HepG2 (cell line): ENCODE measurements around the gene TRMT1. TPM values are rescaled to one million over a fixed set of nuclear protein-coding genes. Genes with fewer than 3 reads are reported as not detected.

Experiments used
- AKNA ChIP-seq: sonication (generic); formaldehyde crosslinking; IDR thresholded peaks from 2 replicates; pipeline ENCODE4 v1.4.0; 2020; ENCODE audit warnings: missing genetic modification reagents, borderline replicate concordance
- ATAD3A ChIP-seq: sonication (generic); formaldehyde crosslinking; IDR thresholded peaks from 2 replicates; pipeline ENCODE4 v1.4.0; 2020; ENCODE audit warnings: missing genetic modification reagents
- BORCS8-MEF2B ChIP-seq: sonication (generic); formaldehyde crosslinking; IDR thresholded peaks from 2 replicates; pipeline ENCODE4 v1.8.0; 2022; ENCODE audit warnings: mild to moderate bottlenecking, missing genetic modification reagents
- FIP1L1 ChIP-seq: fragments of 200-400 bp; formaldehyde crosslinking; IDR thresholded peaks from 2 replicates; pipeline ENCODE4 v1.6.1; 2018; ENCODE audit warnings: low read depth, mild to moderate bottlenecking, low read length, moderate library complexity, borderline replicate concordance; ENCODE audit not compliant: insufficient read depth
- HOXA3 ChIP-seq: sonication (generic); formaldehyde crosslinking; IDR thresholded peaks from 2 replicates; pipeline ENCODE4 v1.5.0; 2020; ENCODE audit warnings: missing genetic modification reagents
- MATR3 ChIP-seq: sonication (generic); formaldehyde crosslinking; IDR thresholded peaks from 2 replicates; pipeline ENCODE4 v1.4.0; 2020; ENCODE audit warnings: missing genetic modification reagents
- MBNL3 ChIP-seq: fragments of 250-450 bp; sonication (Bioruptor Pico); conservative IDR thresholded peaks from 2 replicates; pipeline ENCODE4 v1.8.0; 2022; ENCODE audit warnings: mild to moderate bottlenecking, inconsistent platforms
- RBM22 ChIP-seq: fragments of 200-400 bp; formaldehyde crosslinking; optimal IDR thresholded peaks from 2 replicates; pipeline ENCODE3; 2017; ENCODE audit warnings: mild to moderate bottlenecking, low read length, moderate library complexity
- RXRB ChIP-seq: IDR thresholded peaks from 2 replicates; pipeline ENCODE4 v1.6.1; 2016; ENCODE audit warnings: borderline replicate concordance, missing genetic modification reagents, missing compliant biosample characterization
- SATB2 ChIP-seq: sonication (generic); formaldehyde crosslinking; IDR thresholded peaks from 2 replicates; pipeline ENCODE4 v1.5.0; 2020; ENCODE audit warnings: missing genetic modification reagents
- TGIF2 ChIP-seq: IDR thresholded peaks from 2 replicates; pipeline ENCODE4 v1.6.1; 2016; ENCODE audit warnings: control low read depth, missing compliant biosample characterization
- ZBTB26 ChIP-seq: IDR thresholded peaks from 2 replicates; pipeline ENCODE4 v1.6.1; 2016; ENCODE audit warnings: missing compliant biosample characterization, missing genetic modification reagents, borderline replicate concordance
- ZBTB49 ChIP-seq: sonication (generic); formaldehyde crosslinking; IDR thresholded peaks from 2 replicates; pipeline ENCODE4 v1.4.0; 2020; ENCODE audit warnings: missing genetic modification reagents, borderline replicate concordance
- ZNF121 ChIP-seq: sonication (generic); formaldehyde crosslinking; IDR thresholded peaks from 2 replicates; pipeline ENCODE4 v1.5.0; 2020; ENCODE audit warnings: mild to moderate bottlenecking, missing genetic modification reagents
- ZNF207 ChIP-seq: fragments of 450-650 bp; IDR thresholded peaks from 2 replicates; pipeline ENCODE4 v1.6.1; 2016; ENCODE audit warnings: antibody characterized with exemption, borderline replicate concordance
- ZNF34 ChIP-seq: sonication (generic); formaldehyde crosslinking; IDR thresholded peaks from 2 replicates; pipeline ENCODE4 v1.4.0; 2020; ENCODE audit warnings: mild to moderate bottlenecking, missing genetic modification reagents, borderline replicate concordance
- ZSCAN9 ChIP-seq: IDR thresholded peaks from 2 replicates; pipeline ENCODE4 v1.6.1; 2016; ENCODE audit warnings: borderline replicate concordance
- polyA plus RNA-seq, 8 experiments: library from polyadenylated mRNA; depleted of rRNA in 3 of 8; stranded (reverse) in 7 of 8; unstranded in 1 of 8; fragments of >200 nt; fragmentation: Illumina TruSeq in 4 of 8; extraction: Trizol in 4 of 8; gene quantifications; 2 replicates each; pipeline versions ENCODE4 v1.2.1 to v1.2.3, GENCODE V29; 2011 to 2016; ENCODE audit warnings: low read depth in 4 of 8, missing spikeins in 1 of 8, mixed read lengths in 1 of 8; ENCODE audit not compliant: insufficient read depth in 1 of 8
- total RNA-seq, 5 experiments: library from RNA; depleted of rRNA; stranded (reverse); fragments of >200 nt; fragmentation: Illumina TruSeq; extraction: Trizol; gene quantifications; 2 replicates each; pipeline ENCODE4 v1.2.3, GENCODE V29; 2016; ENCODE audit warnings: low read depth in 1 of 5
- TF ChIP-seq, protein P1 (sequence below): IDR thresholded peaks from 2 replicates; pipeline ENCODE4 v1.6.1; 2016
- TF ChIP-seq, protein P2 (sequence below): sonication (generic); formaldehyde crosslinking; IDR thresholded peaks from 2 replicates; pipeline ENCODE4 v1.4.0; 2020; ENCODE audit warnings: missing genetic modification reagents, borderline replicate concordance

TRMT1 gene
- total and polyA plus RNA-seq, 2 of the 13 experiments (the other 11 are each of a cell fraction or from before 2014, with no cell fraction given) = 35.5 to 44.1 TPM

GRCh38 chr19:13154241-13154778 lies 37.8 kb upstream of the TRMT1 start (continued):
- no peak for TF ChIP-seq AKNA
- no peak for TF ChIP-seq BORCS8-MEF2B (CRISPR knock-in tag)
- TF ChIP-seq, protein P1, sequence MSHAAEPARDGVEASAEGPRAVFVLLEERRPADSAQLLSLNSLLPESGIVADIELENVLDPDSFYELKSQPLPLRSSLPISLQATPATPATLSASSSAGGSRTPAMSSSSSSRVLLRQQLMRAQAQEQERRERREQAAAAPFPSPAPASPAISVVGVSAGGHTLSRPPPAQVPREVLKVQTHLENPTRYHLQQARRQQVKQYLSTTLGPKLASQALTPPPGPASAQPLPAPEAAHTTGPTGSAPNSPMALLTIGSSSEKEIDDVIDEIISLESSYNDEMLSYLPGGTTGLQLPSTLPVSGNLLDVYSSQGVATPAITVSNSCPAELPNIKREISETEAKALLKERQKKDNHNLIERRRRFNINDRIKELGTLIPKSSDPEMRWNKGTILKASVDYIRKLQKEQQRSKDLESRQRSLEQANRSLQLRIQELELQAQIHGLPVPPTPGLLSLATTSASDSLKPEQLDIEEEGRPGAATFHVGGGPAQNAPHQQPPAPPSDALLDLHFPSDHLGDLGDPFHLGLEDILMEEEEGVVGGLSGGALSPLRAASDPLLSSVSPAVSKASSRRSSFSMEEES (CRISPR knock-in tag) = no peak
- no peak for TF ChIP-seq RXRB (CRISPR knock-in tag)
- TF ChIP-seq MBNL3 (CRISPR knock-in tag) = no peak
- 0 out of 2 replicates have a peak, but pooled peaks have one; percentile 14 for TF ChIP-seq ZNF121
- no peak for TF ChIP-seq TGIF2
- TF ChIP-seq ZBTB26 (CRISPR knock-in tag) = 0 out of 2 replicates have a peak, but pooled peaks have one; percentile 10
- no peak for TF ChIP-seq RBM22
- TF ChIP-seq ZSCAN9 (CRISPR knock-in tag) = no peak
- TF ChIP-seq SATB2 (CRISPR knock-in tag) = no peak
- TF ChIP-seq ATAD3A = no peak
- no peak for TF ChIP-seq ZBTB49
- TF ChIP-seq, protein P2, sequence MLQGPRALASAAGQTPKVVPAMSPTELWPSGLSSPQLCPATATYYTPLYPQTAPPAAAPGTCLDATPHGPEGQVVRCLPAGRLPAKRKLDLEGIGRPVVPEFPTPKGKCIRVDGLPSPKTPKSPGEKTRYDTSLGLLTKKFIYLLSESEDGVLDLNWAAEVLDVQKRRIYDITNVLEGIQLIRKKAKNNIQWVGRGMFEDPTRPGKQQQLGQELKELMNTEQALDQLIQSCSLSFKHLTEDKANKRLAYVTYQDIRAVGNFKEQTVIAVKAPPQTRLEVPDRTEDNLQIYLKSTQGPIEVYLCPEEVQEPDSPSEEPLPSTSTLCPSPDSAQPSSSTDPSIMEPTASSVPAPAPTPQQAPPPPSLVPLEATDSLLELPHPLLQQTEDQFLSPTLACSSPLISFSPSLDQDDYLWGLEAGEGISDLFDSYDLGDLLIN (CRISPR knock-in tag) = no peak
- no peak for TF ChIP-seq MATR3 (CRISPR knock-in tag)
- no peak for TF ChIP-seq ZNF207
- no peak for TF ChIP-seq FIP1L1
- no peak for TF ChIP-seq ZNF34
- TF ChIP-seq HOXA3 (CRISPR knock-in tag) = peak; percentile 72
